Psoas muscle (tissue), 8 donors: Measurements from ENCODE around the gene OSBPL9. TPM values are rescaled to one million over a fixed set of nuclear protein-coding genes. Genes with fewer than 3 reads are reported as not detected.

Experiments used
- ATAC-seq, 4 donors: fragments of 200-7000 bp; cut with Tn5 transposase; one replicate each; pipeline ENCODE4 v1.9.1; 2020; ENCODE audit warnings: moderate library complexity in 3 of 4, mild to moderate bottlenecking in 2 of 4
- DNase-seq, 2 donors: peaks; one replicate each; pipeline ENCODE4 v3.0.0-alpha.2; 2020
- H3K27ac ChIP-seq: fragments of 200-600 bp; one replicate; pipeline ENCODE4 v1.8.0; 2022
- H3K27me3 ChIP-seq, 3 donors: fragments of 200-600 bp in 1 of 3; one replicate each; pipeline versions ENCODE4 v1.6.1 to v1.8.0; 2013 to 2022; ENCODE audit warnings: low read length in 2 of 3, mild to moderate bottlenecking in 2 of 3, moderate library complexity in 1 of 3; ENCODE audit not compliant: insufficient read depth in 3 of 3
- H3K36me3 ChIP-seq, 2 donors: fragments of 200-600 bp in 1 of 2; one replicate each; pipeline versions ENCODE4 v1.6.1 to v1.8.0; 2013 to 2022; ENCODE audit warnings: low read depth in 1 of 2, mild to moderate bottlenecking in 1 of 2, moderate library complexity in 1 of 2; ENCODE audit not compliant: insufficient read depth in 1 of 2
- H3K4me1 ChIP-seq: fragments of 200-600 bp; one replicate; pipeline ENCODE4 v1.8.0; 2022
- H3K4me3 ChIP-seq: fragments of 200-600 bp; one replicate; pipeline ENCODE4 v1.8.0; 2022; ENCODE audit warnings: mild to moderate bottlenecking
- H3K9me3 ChIP-seq: fragments of 200-600 bp; one replicate; pipeline ENCODE4 v1.8.0; 2022
- CTCF ChIP-seq: fragments of 200-600 bp; IDR thresholded peaks from one replicate; pipeline ENCODE4 v1.8.0; 2022; ENCODE audit warnings: antibody characterized with exemption
- WGBS, 3 donors: extraction: QIAGEN DNeasy Blood & Tissue Kit; methylation state at CpG; one replicate each; pipeline versions ENCODE4 v1.1.6 to v1.1.7; 2013; 5-methylcytosine and 5-hydroxymethylcytosine counted together
- intact Hi-C, 2 donors: fragments of 100-400 bp; cut with DNase I; formaldehyde crosslinking; loops; one replicate each; pipeline versions ENCODE4 v1.11.0 to v1.14.2; 2022
- polyA plus RNA-seq, 3 donors: library from polyadenylated mRNA; stranded (reverse); fragments of 200-250 nt; gene quantifications; one replicate each; pipeline ENCODE4 v1.2.3, GENCODE V29; 2013
- total RNA-seq, 4 donors: library from RNA; stranded (reverse); fragmentation: NEBNext Ultra II Directional in 2 of 4; extraction: Animal tissue kit (Norgen Biotek cat#: 25700) in 2 of 4; gene quantifications; one replicate each; pipeline versions ENCODE4 v1.2.1 to v1.2.4, GENCODE V29; 2021 to 2023
- donor health status: healthy with polysubstance abuse.
- donor health status: DM: no; HTN: no; CAD: no; lungs with moderate emphysema.
- donor health status: Bipolar disorder and iron deficiency.
- donor health status: healthy.
- donor health status: DM: yes; HTN: yes; CAD: no.
- donor health status: DM: no; HTN: no; CAD: no.
- donor health status: DM: no; HTN: no; CAD: no.
- donor health status: DM: yes; HTN: yes; CAD: no.

Gene OSBPL9
- total and polyA plus RNA-seq, 7 donors = 15.6 to 141 (median 60.6) TPM

- WGBS, 3 donors = 86 to 88% (median 87%) methylated on average over 3 of the region's 3 CpGs
- Histone ChIP-seq H3K9me3 (no peaks in the 10 kb centered on the region), H3K27me3 (no peaks in the 10 kb centered on the region), H3K27ac (no peak overlapping the region), H3K4me3 (no peak overlapping the region), H3K4me1 (no peaks in the 10 kb centered on the region), H3K36me3 (no peaks in the 10 kb centered on the region)
- ATAC-seq (no peak), DNase-seq (no peak)
- no peak for TF ChIP-seq CTCF
- intact Hi-C loops = no loop called here
These were observed 35.7 kb upstream of the OSBPL9 start for GRCh38 chr1:51581238-51581637.

DNA sequence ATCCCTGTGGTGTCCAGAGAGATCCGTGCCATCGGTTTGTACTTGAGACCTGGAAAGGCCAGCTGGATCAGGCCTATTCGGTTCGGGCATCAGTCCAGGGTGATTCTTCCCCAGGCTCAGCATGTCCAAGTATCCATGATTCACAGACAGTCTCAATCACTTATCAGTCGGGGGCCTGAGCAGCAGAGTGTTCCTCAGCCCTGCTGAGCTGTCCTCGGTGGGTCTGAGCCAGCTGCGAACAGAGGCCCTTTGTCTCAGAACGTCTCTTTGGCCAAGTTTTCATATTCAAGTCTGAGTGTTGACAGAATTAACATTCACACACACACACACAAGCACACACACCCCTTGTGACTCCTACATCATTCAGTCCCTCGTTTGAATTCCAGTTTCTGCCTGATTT, 33.4 kb upstream of the OSBPL9 start:
- H3K27me3 ChIP-seq = no peaks in the 10 kb centered on the region
- intact Hi-C loops = no loop called here
- peak; percentile 66 to 93 (median 86) for ATAC-seq

GRCh38 chr1:51584021-51584420, 32.9 kb upstream of the OSBPL9 start:
- TF ChIP-seq CTCF = no peak
- no peaks in the 10 kb centered on the region for H3K27me3 ChIP-seq
- ATAC-seq (peak in 2 of 4 donors; percentile 26 to 27), DNase-seq (no peak)
- 58 to 74% (median 59%) methylated on average over 5 of the region's 5 CpGs for WGBS, 3 donors
- H3K36me3 ChIP-seq = no peaks in the 10 kb centered on the region
- peak overlapping the region; percentile 33 for H3K27ac ChIP-seq
- H3K4me3 ChIP-seq = no peak overlapping the region
- intact Hi-C loops = no loop called here
- no peaks in the 10 kb centered on the region for H3K4me1 ChIP-seq
- H3K9me3 ChIP-seq = no peaks in the 10 kb centered on the region

More for the DNA sequence above, 33.4 kb upstream of the OSBPL9 start:
- Histone ChIP-seq H3K36me3 (no peaks in the 10 kb centered on the region), H3K27ac (peak overlapping the region; percentile 33), H3K9me3 (no peaks in the 10 kb centered on the region), H3K4me1 (no peaks in the 10 kb centered on the region), H3K4me3 (no peak overlapping the region)
- WGBS, 3 donors = 20 to 36% (median 21%) methylated on average over 9 of the region's 9 CpGs
- no peak for TF ChIP-seq CTCF
- peak; percentile 66 to 82 for DNase-seq

DNA sequence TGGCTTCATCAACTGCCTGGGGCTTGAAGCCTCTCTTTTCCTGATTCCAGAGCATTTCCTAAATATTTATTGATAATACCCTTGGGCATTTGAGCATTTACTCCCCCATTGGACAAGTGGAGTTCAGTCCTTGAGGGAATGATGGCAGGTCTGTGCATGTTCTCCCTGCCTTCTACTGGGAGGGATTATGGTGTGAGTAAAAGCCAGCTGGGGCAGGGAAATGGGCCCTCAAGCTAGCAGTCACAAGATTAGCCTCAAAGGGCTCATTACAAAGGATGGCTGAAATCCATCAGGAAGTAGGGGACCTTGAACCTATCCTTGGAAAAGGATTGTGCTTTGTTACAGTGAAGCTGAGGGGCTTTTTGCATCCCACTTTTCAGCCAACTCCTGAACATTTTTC, 24.2 kb upstream of the OSBPL9 start:
- no peak for ATAC-seq
- intact Hi-C loops = no loop called here
- Histone ChIP-seq H3K9me3 (no peaks in the 10 kb centered on the region), H3K4me3 (no peak overlapping the region), H3K27ac (no peak overlapping the region), H3K36me3 (no peaks in the 10 kb centered on the region), H3K27me3 (no peaks in the 10 kb centered on the region), H3K4me1 (no peaks in the 10 kb centered on the region)
- no peak for TF ChIP-seq CTCF
- DNase-seq = no peak

DNA sequence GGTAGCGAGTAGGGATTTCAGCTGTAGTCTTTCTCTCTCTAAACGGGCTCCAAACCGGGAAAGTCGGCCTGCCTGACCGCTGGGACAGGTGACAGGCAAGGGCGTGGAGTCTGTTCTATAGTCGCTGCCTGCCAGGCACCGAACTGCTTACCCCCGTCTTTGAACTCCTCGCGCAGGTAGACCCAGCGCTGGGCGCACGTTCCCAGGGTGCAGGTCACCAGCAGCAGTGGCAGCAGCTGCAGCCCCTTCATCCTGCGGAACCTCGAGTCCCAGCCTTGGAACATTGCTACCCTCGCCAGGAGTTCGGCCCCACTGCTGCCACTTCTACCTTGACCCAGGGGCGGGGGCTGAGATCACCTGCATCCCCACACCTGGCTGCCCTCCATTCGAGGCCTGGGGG, 22.2 kb upstream of the OSBPL9 start:
- intact Hi-C loops = no loop called here
- no peak for ATAC-seq

More for the DNA sequence above, 22.2 kb upstream of the OSBPL9 start:
- no peaks in the 10 kb centered on the region for H3K36me3 ChIP-seq
- H3K4me3 ChIP-seq = no peak overlapping the region
- no peaks in the 10 kb centered on the region for H3K4me1 ChIP-seq
- no peak for TF ChIP-seq CTCF
- DNase-seq = no peak
- no peaks in the 10 kb centered on the region for H3K9me3 ChIP-seq
- no peak overlapping the region for H3K27ac ChIP-seq
- H3K27me3 ChIP-seq = no peaks in the 10 kb centered on the region
- WGBS, 3 donors = 89 to 91% (median 90%) methylated on average over 20 of the region's 20 CpGs
